ENCODE results near the gene CTSC. TPM values are rescaled to one million over a fixed set of nuclear protein-coding genes. Genes with fewer than 3 reads are reported as not detected.

The CTSC gene
- total RNA-seq, result 10 to 100 TPM; 19.5 to 33.1 (median 28.5) TPM

DNA sequence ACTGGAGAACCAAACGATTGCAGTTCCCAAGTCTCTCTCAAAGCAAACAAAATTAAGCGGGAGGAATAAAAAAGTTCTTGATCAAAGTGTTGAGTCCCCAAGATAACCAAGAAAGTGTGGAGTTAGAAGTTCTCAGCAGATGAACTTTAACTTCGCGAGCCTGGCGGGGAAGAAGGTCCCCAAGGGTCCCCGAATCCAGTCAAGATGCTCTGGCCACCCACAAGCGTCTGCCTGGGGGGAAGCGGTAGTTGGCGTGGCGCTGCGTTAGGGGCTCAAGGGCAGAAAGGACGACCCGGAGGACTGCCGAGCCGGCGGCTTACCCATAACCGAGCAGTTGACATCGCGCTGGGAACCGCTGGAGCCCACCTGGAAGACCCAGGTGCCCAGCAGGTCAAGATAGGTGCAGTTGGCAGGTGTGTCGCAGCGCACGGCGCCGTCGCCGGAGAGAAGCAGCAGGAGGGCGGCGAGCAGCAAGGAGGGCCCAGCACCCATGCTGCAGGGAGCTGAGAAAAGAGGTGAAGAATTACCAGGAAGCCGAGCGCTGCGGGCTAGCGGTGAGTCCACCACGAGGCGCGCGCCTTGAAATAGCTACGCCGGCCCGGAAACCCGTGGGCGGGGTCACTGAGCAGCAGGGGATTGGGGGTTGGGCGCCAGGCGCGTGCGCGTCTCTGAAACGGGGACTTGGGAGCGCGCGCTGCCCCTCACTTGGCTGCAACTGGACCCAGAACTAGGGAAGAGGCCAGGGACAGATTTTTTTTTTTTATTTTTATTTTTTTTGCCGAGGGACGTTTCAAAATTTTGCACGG is at the start of gene CTSC:
Gene CTSC, minus strand, starts transcription at position 556 of the 806 bp plus-strand sequence. Its CDS starts 64 bp downstream, at position 492.
- DNase-seq (ENCODE audit: low spot score in 2 of 2), result peak; percentile 90 to 98
- H3K4me3 ChIP-seq (ENCODE audit: low read depth, poor library complexity, severe bottlenecking), result peak within 1 kb of the TSS; percentile 61
- intact Hi-C loops (cut with DNase I; ENCODE audit: low total_unique reads), result no loop called here
- 1 to 2% methylated on average over 49 to 54 of the region's 54 CpGs for WGBS, 2 donors
- no peak for TF ChIP-seq POLR2A (IDR thresholded peaks at IDR 0.05)
- TF ChIP-seq, protein P1, sequence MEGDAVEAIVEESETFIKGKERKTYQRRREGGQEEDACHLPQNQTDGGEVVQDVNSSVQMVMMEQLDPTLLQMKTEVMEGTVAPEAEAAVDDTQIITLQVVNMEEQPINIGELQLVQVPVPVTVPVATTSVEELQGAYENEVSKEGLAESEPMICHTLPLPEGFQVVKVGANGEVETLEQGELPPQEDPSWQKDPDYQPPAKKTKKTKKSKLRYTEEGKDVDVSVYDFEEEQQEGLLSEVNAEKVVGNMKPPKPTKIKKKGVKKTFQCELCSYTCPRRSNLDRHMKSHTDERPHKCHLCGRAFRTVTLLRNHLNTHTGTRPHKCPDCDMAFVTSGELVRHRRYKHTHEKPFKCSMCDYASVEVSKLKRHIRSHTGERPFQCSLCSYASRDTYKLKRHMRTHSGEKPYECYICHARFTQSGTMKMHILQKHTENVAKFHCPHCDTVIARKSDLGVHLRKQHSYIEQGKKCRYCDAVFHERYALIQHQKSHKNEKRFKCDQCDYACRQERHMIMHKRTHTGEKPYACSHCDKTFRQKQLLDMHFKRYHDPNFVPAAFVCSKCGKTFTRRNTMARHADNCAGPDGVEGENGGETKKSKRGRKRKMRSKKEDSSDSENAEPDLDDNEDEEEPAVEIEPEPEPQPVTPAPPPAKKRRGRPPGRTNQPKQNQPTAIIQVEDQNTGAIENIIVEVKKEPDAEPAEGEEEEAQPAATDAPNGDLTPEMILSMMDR (IDR thresholded peaks at IDR 0.05), result no peak

DNA sequence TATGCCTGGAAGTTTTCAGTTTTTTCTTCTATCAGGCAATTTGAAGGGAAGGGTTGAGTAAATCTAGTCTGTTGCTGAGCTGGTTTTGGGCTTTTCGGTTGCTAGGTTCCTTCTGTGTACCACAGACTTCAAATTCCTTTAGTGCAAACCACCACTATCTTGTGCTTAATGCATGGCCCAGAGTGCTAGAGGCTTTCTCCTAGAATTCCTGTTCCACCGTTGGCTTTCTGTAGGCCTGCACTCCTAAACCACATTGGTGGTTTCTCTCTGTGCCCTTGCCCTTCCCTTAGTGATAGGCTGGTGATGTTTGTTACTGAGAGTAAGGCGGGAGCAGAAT is 47.1 kb upstream of the CTSC start:
- TF ChIP-seq, protein P1 (IDR thresholded peaks at IDR 0.05), result no peak
- TF ChIP-seq POLR2A (IDR thresholded peaks at IDR 0.05), result no peak
- intact Hi-C loops (cut with DNase I; ENCODE audit: low total_unique reads), result no loop called here
- WGBS, 2 donors, result 81 to 86% methylated on average over 3 of the region's 3 CpGs
- no peak for DNase-seq (ENCODE audit: low spot score in 2 of 2)
- H3K4me3 ChIP-seq (ENCODE audit: low read depth, poor library complexity, severe bottlenecking), result no peak overlapping the region

- 72 to 76% methylated on average over 4 of the region's 4 CpGs for WGBS, 2 donors
- intact Hi-C loops (cut with DNase I; ENCODE audit: low total_unique reads), result no loop called here
- DNase-seq (ENCODE audit: low spot score in 2 of 2), result no peak
These were observed 46.6 kb upstream of the CTSC start for GRCh38 chr11:88384004-88384668.

GRCh38 chr11:88383447-88383846 is 45.9 kb upstream of the CTSC start:
- TF ChIP-seq, protein P1 (IDR thresholded peaks at IDR 0.05), result no peak
- TF ChIP-seq POLR2A (IDR thresholded peaks at IDR 0.05), result no peak
- DNase-seq (ENCODE audit: low spot score in 2 of 2), result no peak
- intact Hi-C loops (cut with DNase I; ENCODE audit: low total_unique reads), result no loop called here
- WGBS, 2 donors, result 40 to 41% methylated on average over 3 of the region's 3 CpGs
- no peak overlapping the region for H3K4me3 ChIP-seq (ENCODE audit: low read depth, poor library complexity, severe bottlenecking)

More at GRCh38 chr11:88384004-88384668, 46.6 kb upstream of the CTSC start:
- no peak for TF ChIP-seq POLR2A (IDR thresholded peaks at IDR 0.05)
- TF ChIP-seq, protein P1 (IDR thresholded peaks at IDR 0.05), result no peak
- no peak overlapping the region for H3K4me3 ChIP-seq (ENCODE audit: low read depth, poor library complexity, severe bottlenecking)

DNA sequence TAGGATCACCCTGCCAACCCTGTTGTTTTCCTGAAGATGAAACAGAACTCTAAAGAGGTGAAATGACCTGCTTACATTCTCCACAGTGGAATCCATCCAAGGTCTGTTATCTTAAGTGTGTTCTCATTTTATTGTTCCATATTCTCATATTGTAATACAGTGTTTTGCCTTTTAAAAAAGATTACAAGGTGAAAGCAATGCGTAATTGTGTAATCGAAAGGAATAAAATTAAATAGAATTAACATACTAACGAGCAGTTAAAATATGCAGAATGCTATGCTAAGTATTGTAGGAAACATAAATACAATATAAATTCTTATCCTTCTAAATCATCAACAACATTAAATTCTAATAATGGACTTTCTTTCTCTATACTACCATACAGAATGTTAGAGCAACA is 41.6 kb upstream of the CTSC start:
- TF ChIP-seq POLR2A (IDR thresholded peaks at IDR 0.05), result no peak
- TF ChIP-seq, protein P1 (IDR thresholded peaks at IDR 0.05), result no peak
- no peak overlapping the region for H3K4me3 ChIP-seq (ENCODE audit: low read depth, poor library complexity, severe bottlenecking)
- no peak for DNase-seq (ENCODE audit: low spot score in 2 of 2)
- intact Hi-C loops (cut with DNase I; ENCODE audit: low total_unique reads), result no loop called here
- 89 to 93% methylated on average over 3 of the region's 3 CpGs for WGBS, 2 donors
